Measurements from ENCODE around the gene RHBDF2.
A peak's percentile ranks its signal among the peaks of the same experiment; 100 is the strongest.
"Not testable (repeated sequence)": the region's sequence is repeated elsewhere in the genome, so short reads cannot be mapped to it uniquely, and the experiment has no call there.

The RHBDF2 gene

GRCh38 chr17:76534831-76535732 is 33.9 kb upstream of the RHBDF2 start:
- no peak for DNase-seq
- no peak for TF ChIP-seq GATA1 (IDR thresholded peaks at IDR 0.05; ENCODE audit: low read depth, low read length)
- no peak for TF ChIP-seq POLR2A (IDR thresholded peaks at IDR 0.05; ENCODE audit: low read length)

DNA sequence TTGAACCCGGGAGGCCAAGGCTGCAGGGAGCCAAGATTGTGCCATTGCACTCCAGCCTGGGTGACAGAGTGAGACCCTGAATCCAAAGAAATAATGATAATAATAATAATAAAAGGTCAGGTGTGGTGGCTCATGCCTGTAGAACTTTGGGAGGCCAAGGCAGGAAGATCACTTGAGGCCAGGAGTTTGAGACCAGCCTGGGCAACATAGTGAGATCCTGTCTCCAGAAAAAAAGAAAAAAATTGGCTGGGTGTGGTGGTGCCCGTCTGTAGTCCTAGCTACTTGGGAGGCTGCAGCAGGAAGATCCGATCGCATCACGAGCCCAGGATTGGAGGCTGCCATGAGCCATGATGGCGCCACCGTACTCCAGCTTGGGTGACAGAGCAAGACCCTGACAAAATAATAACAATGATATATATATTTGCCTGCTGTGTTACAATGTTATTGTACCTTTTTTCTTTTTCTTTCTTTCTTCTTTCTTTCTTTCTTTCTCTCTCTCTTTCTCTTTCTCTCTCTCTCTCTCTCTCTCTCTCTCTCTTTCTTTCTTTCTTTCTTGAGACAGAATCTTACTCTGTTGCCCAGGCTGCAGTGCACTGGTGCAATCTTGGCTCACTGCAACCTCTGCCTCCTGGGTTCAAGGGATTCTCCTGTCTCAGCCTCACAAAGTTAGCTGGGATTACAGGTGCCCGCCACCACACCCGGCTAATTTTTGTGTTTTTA is 32.6 kb upstream of the RHBDF2 start:
- DNase-seq: not testable (repeated sequence)

DNA sequence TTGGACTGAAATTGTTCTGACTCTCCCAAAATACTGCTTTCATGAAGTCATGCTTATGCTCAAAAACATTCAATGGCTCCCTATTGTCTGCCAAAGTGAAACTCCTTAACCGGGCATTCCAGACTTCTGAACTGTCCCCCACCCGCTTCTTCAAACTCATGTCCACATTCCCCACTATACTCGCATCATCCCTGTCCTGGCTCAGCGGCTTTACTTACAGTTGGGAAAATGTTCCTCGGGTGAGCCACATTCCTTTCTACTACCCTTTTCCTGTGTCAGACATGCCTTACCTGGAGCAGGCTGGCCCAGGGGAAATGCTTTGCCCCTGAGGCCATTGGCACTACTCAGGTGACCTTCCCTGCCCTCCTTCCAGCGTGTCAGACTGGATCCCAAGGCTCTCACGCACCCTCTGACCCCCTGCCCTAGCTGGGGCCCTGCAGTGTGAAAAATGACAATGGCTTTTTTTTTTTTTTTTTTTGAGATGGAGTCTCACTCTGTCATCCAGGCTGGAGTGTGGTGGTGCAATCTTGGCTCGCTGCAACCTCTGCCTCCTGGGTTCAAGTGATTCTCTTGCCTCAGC is 30.9 kb upstream of the RHBDF2 start:
- no peak for DNase-seq
- TF ChIP-seq POLR2A (IDR thresholded peaks at IDR 0.05; ENCODE audit: low read length) (no peak), GATA1 (IDR thresholded peaks at IDR 0.05; ENCODE audit: low read depth, low read length) (no peak)

DNA sequence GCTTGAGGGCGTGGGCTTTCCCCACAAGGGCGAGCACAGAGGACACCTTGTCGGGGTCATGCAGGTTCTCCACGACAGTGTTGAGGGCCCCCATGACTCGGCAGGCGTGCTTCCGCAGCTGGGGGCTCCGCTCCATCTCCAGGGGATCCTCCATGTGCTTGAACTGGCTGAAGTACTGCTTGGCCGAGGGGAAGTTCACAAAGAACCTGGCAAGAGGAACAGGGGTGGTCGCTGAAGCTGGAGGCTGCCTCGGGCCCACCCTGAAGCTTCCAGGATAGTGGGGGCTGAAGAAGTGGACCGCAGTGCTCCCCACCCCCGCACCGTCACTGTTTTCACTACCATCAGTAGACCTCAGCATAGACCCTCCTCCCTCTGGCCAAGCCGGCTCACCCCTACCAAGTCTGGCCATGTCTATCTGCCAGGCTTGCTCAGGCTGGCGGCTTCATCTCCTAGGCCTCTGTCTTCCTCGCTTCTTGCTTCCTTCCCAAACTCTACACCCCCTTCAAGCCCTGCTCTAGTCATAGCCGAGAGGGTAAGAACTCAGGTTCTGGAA is 30.3 kb upstream of the RHBDF2 start:
- DNase-seq: no peak
- TF ChIP-seq GATA1 (IDR thresholded peaks at IDR 0.05; ENCODE audit: low read depth, low read length) (no peak), POLR2A (IDR thresholded peaks at IDR 0.05; ENCODE audit: low read length) (no peak)

DNA sequence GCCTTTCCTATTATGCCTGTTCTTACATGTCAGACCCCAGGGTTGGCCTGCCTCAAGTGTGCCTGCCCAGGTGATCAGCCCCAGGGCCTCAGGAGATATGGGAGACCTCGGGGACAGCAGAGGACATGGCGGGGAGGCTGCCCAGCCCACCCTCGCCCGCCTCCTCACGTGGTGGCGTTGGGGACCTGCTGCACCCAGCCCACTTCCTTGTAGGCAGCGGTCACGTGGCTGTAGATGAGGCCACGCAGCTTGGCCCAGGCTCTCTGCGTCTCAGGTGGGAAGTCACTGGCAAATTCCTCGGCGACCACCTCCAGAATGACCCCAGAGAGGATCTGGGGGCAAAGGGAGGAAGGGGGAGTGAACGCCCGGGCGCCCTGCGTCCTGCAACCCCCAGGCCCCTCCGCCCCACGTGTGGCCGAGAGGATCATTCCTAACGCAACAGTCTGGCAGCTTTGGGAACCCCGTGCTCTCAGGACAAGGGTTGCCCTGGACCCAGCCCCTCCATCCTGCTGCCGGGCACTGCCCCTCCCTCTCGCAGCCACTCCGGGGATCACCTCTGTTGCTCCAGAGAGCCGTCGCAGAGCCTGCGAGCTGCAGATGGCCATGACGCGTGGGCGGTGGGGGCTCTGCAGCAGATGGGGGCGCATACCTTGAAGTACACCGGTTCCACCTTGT is 29.7 kb upstream of the RHBDF2 start:
- no peak for DNase-seq
- TF ChIP-seq GATA1 (IDR thresholded peaks at IDR 0.05; ENCODE audit: low read depth, low read length) (no peak), POLR2A (IDR thresholded peaks at IDR 0.05; ENCODE audit: low read length) (no peak)

- no peak for DNase-seq
- TF ChIP-seq POLR2A (IDR thresholded peaks at IDR 0.05; ENCODE audit: low read length) (no peak), GATA1 (IDR thresholded peaks at IDR 0.05; ENCODE audit: low read depth, low read length) (no peak)
Observed at GRCh38 chr17:76530095-76530723, 29.0 kb upstream of the RHBDF2 start.

GRCh38 chr17:76529224-76530094 is 28.2 kb upstream of the RHBDF2 start:
- DNase-seq: no peak
- TF ChIP-seq POLR2A (IDR thresholded peaks at IDR 0.05; ENCODE audit: low read length) (no peak), GATA1 (IDR thresholded peaks at IDR 0.05; ENCODE audit: low read depth, low read length) (no peak)

DNA sequence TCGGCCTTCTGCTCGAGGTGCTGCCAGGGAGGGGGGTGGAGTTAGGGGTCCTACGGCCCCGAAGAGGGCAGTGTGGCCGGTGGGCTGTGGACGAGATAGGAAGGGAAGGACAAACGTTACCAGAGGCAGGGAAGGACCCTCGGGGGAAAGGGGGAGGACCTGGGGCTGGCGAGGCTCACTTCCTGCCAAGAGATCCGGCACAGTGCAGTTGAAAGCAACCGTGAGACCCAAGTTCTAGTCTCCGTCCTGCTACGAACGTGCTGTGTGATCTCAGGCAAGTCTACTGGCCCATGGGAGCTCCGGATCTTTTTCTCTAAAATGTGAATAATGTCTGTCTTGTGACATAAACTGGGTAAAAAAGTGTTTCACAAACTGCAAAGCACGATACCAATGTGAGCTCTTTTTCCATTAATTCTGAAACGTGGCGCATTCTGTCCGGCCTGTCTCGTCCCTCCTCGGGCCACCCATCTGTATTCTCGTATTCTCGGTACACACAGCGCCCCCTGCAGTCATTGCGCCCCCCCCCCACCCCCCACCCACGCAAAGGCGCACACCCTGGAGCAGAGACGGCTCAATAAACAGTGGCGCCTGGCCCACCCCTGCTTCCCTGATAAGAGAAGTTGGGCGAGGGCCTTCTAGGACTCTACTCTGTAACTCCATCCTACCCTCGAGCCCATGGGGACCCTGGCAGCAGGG is 27.5 kb upstream of the RHBDF2 start:
- DNase-seq: peak; percentile 59 to 61

DNA sequence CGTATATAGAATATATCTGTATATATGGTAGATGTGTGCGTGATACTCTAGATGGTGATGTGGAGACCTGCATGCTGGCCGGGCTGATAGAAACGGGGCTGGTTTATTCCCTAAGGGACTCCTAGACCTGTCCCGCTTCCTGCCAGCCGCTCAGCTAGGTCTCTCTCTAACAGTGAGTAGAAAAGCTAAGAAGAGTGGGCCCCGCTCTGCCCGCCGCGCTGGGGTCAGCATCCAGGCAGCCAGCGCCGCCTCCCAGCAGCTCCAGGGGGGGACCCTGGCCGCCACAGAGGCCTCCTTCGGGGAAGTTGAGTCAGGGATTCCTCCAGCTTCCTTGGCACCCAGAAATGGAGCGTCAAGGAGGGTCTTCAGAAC is 26.9 kb upstream of the RHBDF2 start:
- no peak for TF ChIP-seq POLR2A (IDR thresholded peaks at IDR 0.05; ENCODE audit: low read length)
- no peak for TF ChIP-seq GATA1 (IDR thresholded peaks at IDR 0.05; ENCODE audit: low read depth, low read length)
- no peak for DNase-seq

More for the DNA sequence above, 27.5 kb upstream of the RHBDF2 start:
- TF ChIP-seq POLR2A (IDR thresholded peaks at IDR 0.05; ENCODE audit: low read length) (no peak), GATA1 (IDR thresholded peaks at IDR 0.05; ENCODE audit: low read depth, low read length) (no peak)

- DNase-seq: no peak
Observed at GRCh38 chr17:76527430-76528111, 26.3 kb upstream of the RHBDF2 start.

GRCh38 chr17:76527016-76527415 is 25.8 kb upstream of the RHBDF2 start:
- not testable (repeated sequence) for DNase-seq

More at GRCh38 chr17:76527430-76528111, 26.3 kb upstream of the RHBDF2 start:
- TF ChIP-seq POLR2A (IDR thresholded peaks at IDR 0.05; ENCODE audit: low read length): no peak

GRCh38 chr17:76525513-76525833 is 24.2 kb upstream of the RHBDF2 start:
- not testable (repeated sequence) for DNase-seq

All from erythroblast (primary cell).